ENCODE measurements around the gene MACROH2A2. TPM values are rescaled to one million over a fixed set of nuclear protein-coding genes. Genes with fewer than 3 reads are reported as not detected.
"Not testable (repeated sequence)": the region's sequence is repeated elsewhere in the genome, so short reads cannot be mapped to it uniquely, and the experiment has no call there.

MACROH2A2 gene
- total RNA-seq, 1 experiment from 2014 or later: 29.4 TPM

GRCh38 chr10:70093335-70093944 is 40.8 kb downstream of the MACROH2A2 start:
- no peak for DNase-seq (ENCODE audit: low read depth)
- in situ Hi-C loops (cut with HindIII; ENCODE audit: low pct_unique_long_range_greater_than_20kb, low sequenced_read_pairs): no loop called here

DNA sequence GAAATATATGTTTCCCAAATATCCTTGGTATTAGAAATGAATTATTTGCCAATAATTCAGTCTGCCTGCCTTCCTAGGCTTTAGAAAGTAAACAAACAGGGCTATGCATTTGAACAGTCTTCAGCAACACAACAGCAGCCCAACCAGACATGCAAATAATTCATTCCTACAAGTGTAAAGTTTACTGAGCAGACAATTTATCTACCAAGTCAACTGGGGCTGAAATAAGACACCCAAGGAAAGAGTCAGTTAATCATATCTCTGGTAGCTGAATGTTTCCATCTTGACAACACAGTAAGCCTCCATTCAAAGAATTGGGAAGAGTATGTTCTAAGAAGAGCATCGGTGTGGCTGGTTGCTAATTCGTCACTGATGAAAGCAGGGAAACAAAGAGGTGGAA is 41.6 kb downstream of the MACROH2A2 start:
- in situ Hi-C loops (cut with HindIII; ENCODE audit: low pct_unique_long_range_greater_than_20kb, low sequenced_read_pairs): no loop called here
- DNase-seq (ENCODE audit: low read depth): no peak

DNA sequence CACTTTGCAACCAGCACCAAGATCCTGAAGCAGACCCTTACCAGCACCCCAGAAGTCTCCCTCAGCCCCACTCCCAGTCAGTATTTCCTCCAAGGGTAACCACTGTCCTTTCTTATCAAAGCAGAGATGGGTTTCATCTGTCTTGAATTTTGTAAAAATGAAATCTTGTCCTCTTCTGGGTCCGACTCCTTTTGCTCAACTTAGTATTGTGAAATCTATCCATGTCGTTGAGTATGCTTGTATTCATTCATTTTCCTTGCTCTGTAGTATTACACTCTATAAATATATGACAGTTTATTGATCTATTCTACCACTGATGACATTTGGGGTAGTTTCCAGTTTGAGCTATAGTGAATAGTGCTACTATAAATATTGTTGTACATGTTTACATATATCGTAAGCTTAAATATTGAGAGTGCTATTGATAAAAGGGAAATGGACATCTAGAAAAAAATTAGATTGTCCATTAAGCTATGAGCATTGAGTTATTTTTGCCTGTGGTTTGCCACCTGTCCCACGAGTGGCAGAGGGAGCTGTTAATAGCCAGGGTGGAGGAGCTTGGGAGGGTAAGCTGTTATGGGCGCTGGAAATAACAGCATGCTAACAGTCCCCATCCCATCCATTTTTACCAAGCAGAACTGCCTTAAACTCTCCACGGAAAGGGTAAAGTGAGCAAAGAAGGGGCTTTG is 43.5 kb downstream of the MACROH2A2 start:
- in situ Hi-C loops (cut with HindIII; ENCODE audit: low pct_unique_long_range_greater_than_20kb, low sequenced_read_pairs): no loop called here
- DNase-seq (ENCODE audit: low read depth): no peak

- DNase-seq (ENCODE audit: low read depth): no peak
- in situ Hi-C loops (cut with HindIII; ENCODE audit: low pct_unique_long_range_greater_than_20kb, low sequenced_read_pairs): no loop called here
Observed at GRCh38 chr10:70096705-70097420, 44.2 kb downstream of the MACROH2A2 start.

GRCh38 chr10:70097459-70097858 is 44.8 kb downstream of the MACROH2A2 start:
- in situ Hi-C loops (cut with HindIII; ENCODE audit: low pct_unique_long_range_greater_than_20kb, low sequenced_read_pairs): no loop called here
- no peak for DNase-seq (ENCODE audit: low read depth)

DNA sequence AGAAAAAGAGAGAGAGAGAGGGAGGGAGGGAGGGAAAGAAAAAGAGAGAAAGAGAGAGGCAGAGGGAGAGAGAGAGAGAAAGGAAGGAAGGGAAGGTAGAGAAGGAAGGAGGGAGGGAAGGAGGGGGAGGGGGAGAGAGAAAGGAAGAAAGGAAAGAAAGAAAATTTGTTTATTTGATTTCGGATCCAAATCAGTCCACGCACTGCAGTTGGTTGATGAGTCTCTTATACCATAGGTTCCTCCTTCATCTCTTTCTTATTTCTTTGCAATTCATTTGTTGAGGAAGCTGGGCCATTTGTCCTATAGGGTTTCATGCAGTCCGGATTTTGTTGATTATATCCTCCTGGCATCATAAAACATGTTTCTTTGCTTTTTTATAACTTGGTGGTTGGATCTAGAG is 45.6 kb downstream of the MACROH2A2 start:
- in situ Hi-C loops (cut with HindIII; ENCODE audit: low pct_unique_long_range_greater_than_20kb, low sequenced_read_pairs): no loop called here
- no peak for DNase-seq (ENCODE audit: low read depth)

DNA sequence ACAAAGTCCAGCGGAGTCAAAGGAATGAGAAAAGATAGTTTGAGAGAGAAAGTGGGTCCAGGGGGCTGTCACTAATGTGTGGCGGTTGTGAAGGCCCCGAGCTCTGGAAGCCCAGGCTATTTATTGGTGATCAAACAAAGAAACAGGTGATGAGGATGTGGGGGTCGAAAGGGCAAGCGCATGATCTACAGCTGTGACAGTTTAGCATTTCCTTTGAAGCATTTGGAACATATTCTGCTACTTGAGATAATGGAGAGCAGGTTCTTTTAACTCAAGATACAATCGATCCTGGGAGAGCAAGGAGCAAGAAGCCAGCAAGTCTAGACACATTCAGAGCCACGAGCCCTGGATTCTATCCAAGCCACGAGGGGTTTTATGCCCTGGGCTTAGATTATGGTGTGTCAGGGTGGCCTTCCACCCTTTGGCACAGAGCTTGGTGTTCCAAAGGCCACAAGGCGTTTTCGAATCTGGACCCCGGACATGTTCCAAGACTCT is 48.5 kb downstream of the MACROH2A2 start:
- not testable (repeated sequence) for DNase-seq (ENCODE audit: low read depth)

DNA sequence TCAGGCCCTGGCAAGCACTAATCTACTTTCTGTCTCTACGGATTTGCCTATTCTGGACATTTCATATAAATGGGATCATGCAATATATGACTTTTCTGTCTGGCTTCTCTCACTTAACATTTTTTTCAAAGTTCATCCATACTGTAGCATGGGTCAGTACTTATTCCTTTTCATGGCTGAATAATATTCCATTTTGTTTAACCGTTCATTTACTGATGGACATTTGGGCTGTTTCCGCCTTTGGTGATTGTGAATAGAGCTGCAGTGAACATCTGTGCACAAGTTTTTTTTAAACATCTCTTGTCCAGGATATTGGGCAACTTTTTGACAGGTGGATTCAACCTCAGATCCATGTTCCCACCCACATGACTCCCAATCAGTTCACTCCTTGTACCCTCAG is 49.0 kb downstream of the MACROH2A2 start:
- in situ Hi-C loops (cut with HindIII; ENCODE audit: low pct_unique_long_range_greater_than_20kb, low sequenced_read_pairs): no loop called here
- no peak for DNase-seq (ENCODE audit: low read depth)

More for the DNA sequence above, 48.5 kb downstream of the MACROH2A2 start:
- in situ Hi-C loops (cut with HindIII; ENCODE audit: low pct_unique_long_range_greater_than_20kb, low sequenced_read_pairs): not testable (repeated sequence)

GRCh38 chr10:70106958-70107791 is 54.5 kb downstream of the MACROH2A2 start:
- DNase-seq (ENCODE audit: low read depth): no peak
- in situ Hi-C loops (cut with HindIII; ENCODE audit: low pct_unique_long_range_greater_than_20kb, low sequenced_read_pairs): no loop called here

GRCh38 chr10:70109064-70109729 is 56.6 kb downstream of the MACROH2A2 start:
- no peak for DNase-seq (ENCODE audit: low read depth)
- in situ Hi-C loops (cut with HindIII; ENCODE audit: low pct_unique_long_range_greater_than_20kb, low sequenced_read_pairs): no loop called here

DNA sequence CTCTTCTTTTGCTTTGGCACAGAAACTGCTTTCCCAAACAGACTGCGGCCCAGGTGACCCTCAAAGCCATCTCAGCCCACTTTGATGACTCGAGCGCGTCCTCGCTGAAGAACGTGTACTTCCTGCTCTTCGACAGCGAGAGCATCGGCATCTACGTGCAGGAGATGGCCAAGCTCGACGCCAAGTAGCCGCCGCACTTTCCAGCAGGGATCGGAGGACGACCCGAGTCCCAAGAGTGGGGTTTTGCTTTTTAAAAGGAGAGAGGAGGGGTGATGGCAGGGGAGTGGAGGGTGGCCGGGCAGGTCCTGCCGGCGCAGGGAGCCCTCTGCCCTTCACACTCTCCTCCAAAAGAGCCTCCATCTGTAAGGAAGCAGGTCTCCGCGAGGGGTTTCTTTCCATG is 58.9 kb downstream of the MACROH2A2 start:
- in situ Hi-C loops (cut with HindIII; ENCODE audit: low pct_unique_long_range_greater_than_20kb, low sequenced_read_pairs): no loop called here
- no peak for DNase-seq (ENCODE audit: low read depth)

DNA sequence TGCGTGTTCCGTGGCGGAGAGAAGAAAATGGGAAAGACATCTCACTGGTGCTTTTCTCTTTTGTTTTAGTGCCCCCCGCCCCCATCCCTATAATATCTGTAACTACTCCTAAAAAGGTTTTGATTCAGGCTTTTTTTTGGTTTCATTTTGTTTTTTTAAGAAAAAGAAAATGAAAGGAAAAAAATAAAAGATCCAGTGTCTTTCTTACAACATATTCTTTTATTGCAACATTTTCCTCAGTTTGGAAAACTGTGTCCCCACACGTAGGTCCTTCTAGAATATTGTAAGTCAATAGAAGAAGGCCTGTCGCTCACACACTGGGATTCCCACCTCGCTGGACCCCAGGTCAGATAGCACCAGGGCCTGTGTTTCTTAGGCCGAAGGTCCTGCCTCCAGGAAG is 59.4 kb downstream of the MACROH2A2 start:
- DNase-seq (ENCODE audit: low read depth): no peak
- in situ Hi-C loops (cut with HindIII; ENCODE audit: low pct_unique_long_range_greater_than_20kb, low sequenced_read_pairs): no loop called here

- DNase-seq (ENCODE audit: low read depth): no peak
- in situ Hi-C loops (cut with HindIII; ENCODE audit: low pct_unique_long_range_greater_than_20kb, low sequenced_read_pairs): no loop called here
Observed at GRCh38 chr10:70114902-70115301, 62.3 kb downstream of the MACROH2A2 start.

DNA sequence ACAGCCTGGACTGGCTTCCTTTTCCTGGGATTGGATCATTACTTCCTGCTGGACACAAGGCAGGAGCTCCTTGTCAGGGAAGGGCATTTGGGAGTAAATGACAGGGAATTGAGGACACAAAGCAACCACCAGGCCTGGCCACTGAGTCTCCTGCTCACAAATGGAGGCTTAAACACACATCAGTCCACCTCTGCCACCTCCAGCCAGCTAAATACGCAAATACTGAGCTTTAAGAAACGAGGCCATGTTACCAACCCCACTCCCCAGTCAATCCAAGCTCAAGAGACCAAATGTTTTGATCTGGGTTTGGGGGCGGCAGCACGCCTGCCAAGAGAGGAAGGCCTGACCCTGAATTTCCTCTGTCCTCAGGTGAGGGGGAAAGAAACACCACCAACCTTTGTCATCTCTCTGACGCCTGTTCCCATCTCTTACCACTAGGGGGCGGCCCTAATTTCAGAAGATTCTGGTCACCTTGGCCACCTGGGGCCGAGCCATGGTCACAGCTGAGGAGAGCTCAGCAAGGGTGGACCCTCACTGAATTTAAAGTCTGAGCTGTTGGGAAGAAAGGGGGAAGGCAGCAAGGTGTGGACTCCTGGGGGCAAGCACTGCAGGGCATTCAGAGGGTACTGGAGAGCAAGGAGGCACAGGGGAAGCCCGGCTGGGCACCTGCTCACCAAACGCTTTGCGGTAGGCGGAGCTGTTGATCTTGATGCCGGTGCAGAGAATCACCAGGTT is 63.5 kb downstream of the MACROH2A2 start:
- DNase-seq (ENCODE audit: low read depth): peak; percentile 35

GRCh38 chr10:70117646-70118045 is 65.0 kb downstream of the MACROH2A2 start:
- DNase-seq (ENCODE audit: low read depth): no peak
- in situ Hi-C loops (cut with HindIII; ENCODE audit: low pct_unique_long_range_greater_than_20kb, low sequenced_read_pairs): no loop called here

More for the DNA sequence above, 63.5 kb downstream of the MACROH2A2 start:
- in situ Hi-C loops (cut with HindIII; ENCODE audit: low pct_unique_long_range_greater_than_20kb, low sequenced_read_pairs): no loop called here

- in situ Hi-C loops (cut with HindIII; ENCODE audit: low pct_unique_long_range_greater_than_20kb, low sequenced_read_pairs): no loop called here
- DNase-seq (ENCODE audit: low read depth): no peak
Observed at GRCh38 chr10:70118196-70118595, 65.5 kb downstream of the MACROH2A2 start.

DNA sequence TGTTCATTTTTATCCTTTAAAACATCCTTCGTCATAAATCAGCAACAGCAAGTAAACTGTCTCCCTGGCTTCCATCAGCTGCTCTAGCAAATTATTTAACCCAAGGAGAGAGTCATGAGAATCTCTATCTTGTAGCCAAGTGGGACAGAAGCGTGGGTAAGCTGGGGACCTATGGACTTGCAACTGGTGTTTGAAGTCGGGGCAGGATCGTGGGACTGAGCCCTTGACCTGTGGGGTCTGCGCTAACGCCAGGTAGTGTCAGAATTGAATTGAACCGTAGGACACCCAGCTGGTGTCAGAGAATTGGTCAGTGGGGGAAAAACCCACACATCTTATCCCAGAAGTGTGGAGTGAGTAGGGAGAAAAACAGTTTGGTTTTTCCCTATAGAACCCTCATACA is 66.6 kb downstream of the MACROH2A2 start:
- no peak for DNase-seq (ENCODE audit: low read depth)
- in situ Hi-C loops (cut with HindIII; ENCODE audit: low pct_unique_long_range_greater_than_20kb, low sequenced_read_pairs): no loop called here
